ENCODE data around the gene STBD1. TPM values are rescaled to one million over a fixed set of nuclear protein-coding genes. Genes with fewer than 3 reads are reported as not detected.
"Not testable (repeated sequence)": the region's sequence is repeated elsewhere in the genome, so short reads cannot be mapped to it uniquely, and the experiment has no call there.

The STBD1 gene
- total RNA-seq, 4 donors from 2014 or later = 2.3 to 11.1 (median 6.7) TPM

DNA sequence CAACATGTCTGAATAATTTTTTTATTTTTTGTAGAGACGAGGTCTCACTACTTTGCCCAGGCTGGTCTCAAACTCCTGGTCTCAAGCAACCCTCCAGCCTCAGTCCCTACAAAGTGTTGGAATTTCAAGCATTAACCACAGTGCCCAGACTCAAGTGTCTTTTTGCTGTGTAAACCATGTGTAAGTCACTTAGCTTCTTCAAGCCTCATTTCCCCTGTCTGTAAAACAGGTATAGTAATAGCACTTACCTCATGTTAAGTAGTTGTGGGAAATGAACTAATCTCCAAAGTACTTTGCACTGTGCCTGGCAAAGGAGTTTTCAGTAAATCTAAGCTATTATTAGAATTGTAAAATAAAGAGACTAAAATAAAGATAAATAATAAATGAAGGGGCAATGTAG lies 35.7 kb downstream of the STBD1 start:
- Histone ChIP-seq H3K4me3 (no peak overlapping the region), H3K27me3 (no peaks in the 10 kb centered on the region), H3K4me1 (no peaks in the 10 kb centered on the region), H3K27ac (no peak overlapping the region), H3K9me3 (peaks cover 0 to 5% (median 0%) of the 10 kb centered on the region in 4 donors), H3K36me3 (no peaks in the 10 kb centered on the region)
- TF ChIP-seq, protein P1, sequence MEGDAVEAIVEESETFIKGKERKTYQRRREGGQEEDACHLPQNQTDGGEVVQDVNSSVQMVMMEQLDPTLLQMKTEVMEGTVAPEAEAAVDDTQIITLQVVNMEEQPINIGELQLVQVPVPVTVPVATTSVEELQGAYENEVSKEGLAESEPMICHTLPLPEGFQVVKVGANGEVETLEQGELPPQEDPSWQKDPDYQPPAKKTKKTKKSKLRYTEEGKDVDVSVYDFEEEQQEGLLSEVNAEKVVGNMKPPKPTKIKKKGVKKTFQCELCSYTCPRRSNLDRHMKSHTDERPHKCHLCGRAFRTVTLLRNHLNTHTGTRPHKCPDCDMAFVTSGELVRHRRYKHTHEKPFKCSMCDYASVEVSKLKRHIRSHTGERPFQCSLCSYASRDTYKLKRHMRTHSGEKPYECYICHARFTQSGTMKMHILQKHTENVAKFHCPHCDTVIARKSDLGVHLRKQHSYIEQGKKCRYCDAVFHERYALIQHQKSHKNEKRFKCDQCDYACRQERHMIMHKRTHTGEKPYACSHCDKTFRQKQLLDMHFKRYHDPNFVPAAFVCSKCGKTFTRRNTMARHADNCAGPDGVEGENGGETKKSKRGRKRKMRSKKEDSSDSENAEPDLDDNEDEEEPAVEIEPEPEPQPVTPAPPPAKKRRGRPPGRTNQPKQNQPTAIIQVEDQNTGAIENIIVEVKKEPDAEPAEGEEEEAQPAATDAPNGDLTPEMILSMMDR (IDR thresholded peaks at IDR 0.05) = no peak
- TF ChIP-seq EP300 (IDR thresholded peaks at IDR 0.05) = no peak
- no peak for TF ChIP-seq POLR2A (IDR thresholded peaks at IDR 0.05)
- 100% methylated on average over 1 of the region's 1 CpG for WGBS, 2 donors
- DNase-seq (ENCODE audit: low spot score in 2 of 2) = no peak

DNA sequence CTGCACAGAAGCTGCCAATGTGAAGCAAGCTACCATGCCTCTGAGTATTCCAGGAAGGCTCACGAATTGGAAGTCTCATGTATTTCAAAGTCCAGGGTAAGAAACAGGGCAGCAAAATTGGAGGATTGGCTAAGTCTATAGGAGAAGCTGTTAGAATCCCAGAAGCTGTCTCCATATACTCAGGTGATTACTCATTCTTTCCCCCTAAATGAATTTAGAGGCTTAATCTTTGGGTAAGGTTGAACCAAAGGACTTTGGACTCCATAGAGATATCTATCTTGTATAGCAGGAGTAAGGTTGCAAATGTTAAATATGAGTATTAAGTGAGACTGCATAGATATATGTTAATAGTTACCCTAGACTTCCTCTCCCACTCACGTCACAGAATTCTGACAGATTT lies 36.3 kb downstream of the STBD1 start:
- WGBS, 2 donors = 69 to 83% methylated on average over 2 of the region's 2 CpGs

DNA sequence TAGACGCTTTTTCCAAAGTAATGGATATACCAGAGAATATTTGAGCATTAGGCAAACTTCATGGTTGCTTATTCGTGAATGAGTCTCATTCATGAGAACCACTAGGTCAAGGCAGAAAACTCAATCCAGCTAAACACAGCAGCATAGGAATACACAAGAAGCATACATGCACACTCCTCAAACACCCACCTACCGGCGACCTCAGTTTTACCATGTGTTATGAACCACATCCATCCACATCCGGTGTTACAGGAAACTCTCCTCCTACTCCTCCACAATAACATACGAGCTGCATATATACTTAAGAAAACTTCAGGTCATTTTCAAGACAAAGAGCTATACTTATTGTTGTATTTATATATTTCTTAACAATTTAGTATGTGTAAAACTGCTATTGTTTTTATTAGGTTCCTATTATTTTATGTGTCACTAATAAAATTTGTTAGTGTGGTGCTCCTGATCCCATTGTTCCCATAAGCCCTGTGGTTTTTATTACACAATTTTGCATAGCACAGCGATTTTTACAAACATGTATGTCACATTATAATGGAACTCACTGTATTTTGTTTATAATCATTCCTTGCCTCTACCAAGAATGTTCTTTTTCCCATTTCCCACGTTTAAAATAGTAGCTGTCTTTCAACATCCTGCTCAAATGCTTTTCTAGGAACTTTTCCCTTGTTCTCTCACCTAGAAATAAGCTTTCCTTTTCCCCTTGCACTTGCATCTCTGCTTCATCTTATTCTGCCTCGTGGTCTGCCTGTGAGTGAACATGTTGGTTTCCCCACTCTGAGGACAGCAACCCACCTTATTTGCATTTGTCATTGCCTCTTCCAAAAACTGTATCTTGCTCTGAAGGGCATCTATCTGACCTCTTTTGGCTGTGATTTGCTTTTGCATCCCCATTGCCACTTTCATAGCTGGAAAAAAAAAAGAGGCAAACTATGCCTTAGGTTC lies 48.3 kb downstream of the STBD1 start:
- Histone ChIP-seq H3K9me3 (peaks cover 0 to 36% (median 0%) of the 10 kb centered on the region in 4 donors), H3K4me1 (no peaks in the 10 kb centered on the region), H3K4me3 (no peak overlapping the region), H3K27ac (no peak overlapping the region), H3K27me3 (no peaks in the 10 kb centered on the region), H3K36me3 (peaks cover 0 to 14% (median 0%) of the 10 kb centered on the region in 3 donors)
- WGBS, 2 donors = 43 to 47% methylated on average over 9 of the region's 9 CpGs
- TF ChIP-seq POLR2A (IDR thresholded peaks at IDR 0.05) = no peak
- no peak for TF ChIP-seq EP300 (IDR thresholded peaks at IDR 0.05)
- DNase-seq (ENCODE audit: low spot score in 2 of 2) = no peak

More for the DNA sequence above, 36.3 kb downstream of the STBD1 start:
- Histone ChIP-seq H3K27ac (no peak overlapping the region), H3K4me1 (no peaks in the 10 kb centered on the region), H3K4me3 (no peak overlapping the region), H3K9me3 (peaks cover 0 to 5% (median 2%) of the 10 kb centered on the region in 4 donors), H3K36me3 (peaks cover 0 to 3% (median 0%) of the 10 kb centered on the region in 3 donors), H3K27me3 (no peaks in the 10 kb centered on the region)
- TF ChIP-seq, protein P1 (IDR thresholded peaks at IDR 0.05) = no peak
- TF ChIP-seq POLR2A (IDR thresholded peaks at IDR 0.05) (no peak), EP300 (IDR thresholded peaks at IDR 0.05) (no peak)
- DNase-seq (ENCODE audit: low spot score in 2 of 2) = no peak

DNA sequence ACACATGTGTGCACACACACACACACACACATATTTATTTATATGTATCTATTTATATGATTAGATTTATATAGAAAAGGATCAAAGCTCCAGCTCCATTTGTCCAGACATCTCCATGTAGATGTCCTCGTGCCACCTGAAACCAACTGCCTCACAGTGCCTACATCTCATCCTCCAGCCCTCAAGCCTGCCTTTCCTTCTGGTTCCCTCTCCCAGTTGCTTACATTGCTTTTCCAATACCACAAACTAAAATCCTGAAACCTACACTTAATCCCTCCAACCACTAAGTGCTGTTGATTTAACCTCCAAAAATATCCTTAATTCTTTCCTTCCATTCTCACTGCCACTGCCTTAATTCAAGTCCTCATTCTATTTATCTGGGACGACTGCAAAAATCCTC lies 51.4 kb downstream of the STBD1 start:
- peaks cover 0 to 44% (median 0%) of the 10 kb centered on the region in 4 donors for H3K9me3 ChIP-seq
- no peak for TF ChIP-seq POLR2A (IDR thresholded peaks at IDR 0.05)
- TF ChIP-seq EP300 (IDR thresholded peaks at IDR 0.05) = no peak
- TF ChIP-seq, protein P1 (IDR thresholded peaks at IDR 0.05) = no peak
- 87 to 89% methylated on average over 2 of the region's 2 CpGs for WGBS, 2 donors
- H3K27ac ChIP-seq = no peak overlapping the region
- no peaks in the 10 kb centered on the region for H3K27me3 ChIP-seq
- no peaks in the 10 kb centered on the region for H3K4me1 ChIP-seq
- peaks cover 0 to 37% (median 0%) of the 10 kb centered on the region in 3 donors for H3K36me3 ChIP-seq
- no peak overlapping the region for H3K4me3 ChIP-seq
- no peak for DNase-seq (ENCODE audit: low spot score in 2 of 2)

DNA sequence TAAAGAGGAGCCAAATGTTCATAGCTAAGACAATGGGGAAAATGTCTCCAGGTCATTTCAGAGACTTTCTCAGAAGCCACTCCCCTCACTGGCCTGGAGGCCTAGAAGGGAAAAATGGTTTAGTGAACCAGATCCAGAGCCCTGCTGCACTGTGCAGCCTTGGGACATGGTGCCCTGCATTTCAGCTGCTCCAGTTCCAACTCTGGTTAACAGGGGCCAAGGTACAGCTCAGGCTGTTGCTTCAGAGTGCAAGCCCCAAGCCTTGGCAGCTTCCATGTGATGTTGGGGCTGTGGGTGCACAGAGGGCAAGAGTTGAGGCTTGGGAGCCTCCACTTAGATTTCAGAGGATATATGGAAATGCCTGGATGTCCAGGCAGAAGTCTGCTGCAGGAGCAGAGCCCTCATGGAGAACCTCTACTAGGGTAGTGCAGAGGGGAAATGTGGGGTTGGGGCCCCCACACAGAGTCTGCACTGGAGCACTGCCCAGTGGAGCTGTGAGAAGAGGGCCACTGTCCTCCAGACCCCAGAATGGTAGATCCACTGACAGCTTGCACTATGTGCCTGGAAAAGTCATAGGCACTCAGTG lies 53.4 kb downstream of the STBD1 start:
- H3K9me3 ChIP-seq = peaks cover 0 to 44% (median 0%) of the 10 kb centered on the region in 4 donors
- not testable (repeated sequence) for H3K27me3 ChIP-seq; H3K4me3 ChIP-seq; H3K4me1 ChIP-seq; H3K27ac ChIP-seq; DNase-seq (ENCODE audit: low spot score in 2 of 2)
- H3K36me3 ChIP-seq = peaks cover 0 to 37% (median 0%) of the 10 kb centered on the region in 3 donors

Small RNAs within 50 kb of the gene (small RNA-seq; reads per million reads assigned to genes)
- not detected for gene RNU6-1000P

Other genes starting within 250 kb of the STBD1 start
- 10 to 100 TPM in 3 of 4 donors, 1 to 10 TPM in 1; 2.9 to 44.4 (median 20.6) TPM for gene ART3, start 232.0 kb upstream of the STBD1 start, total RNA-seq
- 10 to 100 TPM; 27.5 to 39.6 (median 31.8) TPM for gene NUP54, start 158.3 kb upstream of the STBD1 start, total RNA-seq
- gene SCARB2, start 92.9 kb upstream of the STBD1 start, total RNA-seq = 100 to 1,000 TPM; 126 to 219 (median 143) TPM
- 1 to 10 TPM in 3 of 4 donors, under 1 TPM in 1; 0.30 to 4.6 (median 1.5) TPM for gene FAM47E, start 55.0 kb upstream of the STBD1 start, total RNA-seq
- gene CCDC158, start 114.4 kb downstream of the STBD1 start, total RNA-seq = 1 to 10 TPM in 2 of 4 donors, under 1 TPM in 2; 0.39 to 8.4 (median 0.86) TPM
- 10 to 100 TPM; 28.0 to 49.8 (median 37.9) TPM for gene SHROOM3, start 128.5 kb downstream of the STBD1 start, total RNA-seq

Measured in tibial nerve (tissue), 4 donors.